Activated T-helper 9 cell treated with anti-CD3 and anti-CD28 coated beads, Interleukin-2, amount 50 U/mL, for 16 hours (primary cell): ENCODE results near the gene VWA1.
A peak's percentile ranks its signal among the peaks of the same experiment; 100 is the strongest.
"Not testable (repeated sequence)": the region's sequence is repeated elsewhere in the genome, so short reads cannot be mapped to it uniquely, and the experiment has no call there.

ENCODE experiments used
- DNase-seq: peaks from one replicate; pipeline ENCODE4 v3.0.0-alpha.2; 2020; ENCODE audit warnings: low read depth

The VWA1 gene

GRCh38 chr1:1435911-1436629 lies 580 bp downstream of the VWA1 start:
- DNase-seq, result no peak

GRCh38 chr1:1436630-1437032 lies 1.1 kb downstream of the VWA1 start:
- no peak for DNase-seq

- no peak for DNase-seq
Observed at GRCh38 chr1:1437033-1437903, 1.8 kb downstream of the VWA1 start.

- no peak for DNase-seq
Observed at GRCh38 chr1:1437904-1438376, 2.5 kb downstream of the VWA1 start.

- DNase-seq, result no peak
Observed at GRCh38 chr1:1438531-1439381, 3.3 kb downstream of the VWA1 start.

- no peak for DNase-seq
Observed at GRCh38 chr1:1439546-1440261, 4.2 kb downstream of the VWA1 start.

- DNase-seq, result no peak
Observed at GRCh38 chr1:1440262-1441001, 4.9 kb downstream of the VWA1 start.

- peak; percentile 39 for DNase-seq
Observed at GRCh38 chr1:1441002-1441888, 5.8 kb downstream of the VWA1 start.

- DNase-seq, result no peak
Observed at GRCh38 chr1:1442069-1442770, 6.7 kb downstream of the VWA1 start.

GRCh38 chr1:1446631-1447030 lies 11.1 kb downstream of the VWA1 start:
- not testable (repeated sequence) for DNase-seq

- no peak for DNase-seq
Observed at GRCh38 chr1:1449099-1449739, 13.7 kb downstream of the VWA1 start, which contains the start of gene ATAD3C. ATAD3C (plus strand) TSS chr1:1449689; CDS start chr1:1450684, 995 bp downstream.

- DNase-seq, result not testable (repeated sequence)
Observed at GRCh38 chr1:1450616-1451015, 15.1 kb downstream of the VWA1 start.

GRCh38 chr1:1451696-1452364 lies 16.3 kb downstream of the VWA1 start:
- DNase-seq, result no peak

- not testable (repeated sequence) for DNase-seq
Observed at GRCh38 chr1:1452365-1452739, 16.9 kb downstream of the VWA1 start.

- DNase-seq, result no peak
Observed at GRCh38 chr1:1452882-1453281, 17.4 kb downstream of the VWA1 start.

GRCh38 chr1:1454286-1455056 lies 19.0 kb downstream of the VWA1 start:
- not testable (repeated sequence) for DNase-seq

GRCh38 chr1:1455366-1455884 lies 19.9 kb downstream of the VWA1 start:
- no peak for DNase-seq
